NCI-H526 treated with DMSO at 0.1 percent for 48 hours (cell line): ENCODE measurements around the gene HAUS8.

Experiments used
- DNase-seq: peaks from one replicate; lab custom pipeline; 2025; lab: John Stamatoyannopoulos, UW

The HAUS8 gene

DNA sequence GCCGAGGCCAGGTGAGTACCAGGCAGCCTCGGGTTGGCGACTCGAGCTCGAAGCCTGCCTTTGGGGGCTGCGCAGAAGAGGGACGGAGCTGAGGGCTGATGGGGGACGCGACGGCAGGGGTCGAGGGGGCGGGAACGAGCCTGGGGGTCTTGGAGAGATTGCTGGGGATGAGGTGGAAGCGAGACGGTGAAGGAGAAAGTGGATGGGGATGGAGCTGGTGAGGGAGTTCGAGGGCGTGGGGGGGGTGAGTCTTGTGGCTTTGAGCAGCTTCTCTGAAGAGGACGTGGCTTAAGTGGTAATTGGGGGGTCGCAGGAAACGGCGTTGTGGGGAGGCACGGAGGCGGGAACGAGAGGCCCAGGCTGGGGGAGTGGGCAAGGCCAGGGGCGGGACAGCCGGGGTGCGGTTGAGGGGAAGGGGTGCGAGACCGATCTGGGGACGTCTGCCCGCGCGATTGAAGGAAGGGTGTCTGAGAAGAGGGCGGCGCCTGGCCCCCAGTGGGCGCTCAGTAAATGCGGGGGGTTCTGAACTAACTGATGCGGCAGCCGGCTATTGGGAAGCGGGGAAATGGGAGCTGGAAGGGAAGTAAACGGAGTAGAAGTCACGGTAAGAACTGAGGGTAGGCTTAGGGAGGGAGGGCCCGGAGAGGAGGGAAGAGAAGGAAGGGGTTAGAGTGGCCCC, 751 bp upstream of the HAUS8 start:
- DNase-seq: no peak

DNA sequence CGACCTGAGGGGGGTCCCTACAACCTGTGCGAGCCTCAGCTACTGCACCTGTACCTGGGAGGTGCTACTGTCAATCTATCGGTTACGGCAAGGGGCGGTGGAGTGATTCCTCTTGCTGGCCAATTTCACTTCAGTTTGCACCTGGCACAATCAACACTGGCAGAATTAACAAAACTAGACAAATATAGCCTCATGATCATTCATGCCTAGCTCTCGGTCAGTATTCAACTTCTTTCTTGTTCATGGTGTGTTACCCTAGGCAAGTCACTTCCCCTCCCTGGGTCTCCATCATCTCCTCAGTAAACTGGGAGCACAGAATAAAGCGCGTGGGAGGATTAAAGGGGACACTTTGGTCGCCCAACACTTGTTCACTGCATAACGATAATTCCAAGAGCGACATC, 618 bp downstream of the HAUS8 start:
- no peak for DNase-seq

DNA sequence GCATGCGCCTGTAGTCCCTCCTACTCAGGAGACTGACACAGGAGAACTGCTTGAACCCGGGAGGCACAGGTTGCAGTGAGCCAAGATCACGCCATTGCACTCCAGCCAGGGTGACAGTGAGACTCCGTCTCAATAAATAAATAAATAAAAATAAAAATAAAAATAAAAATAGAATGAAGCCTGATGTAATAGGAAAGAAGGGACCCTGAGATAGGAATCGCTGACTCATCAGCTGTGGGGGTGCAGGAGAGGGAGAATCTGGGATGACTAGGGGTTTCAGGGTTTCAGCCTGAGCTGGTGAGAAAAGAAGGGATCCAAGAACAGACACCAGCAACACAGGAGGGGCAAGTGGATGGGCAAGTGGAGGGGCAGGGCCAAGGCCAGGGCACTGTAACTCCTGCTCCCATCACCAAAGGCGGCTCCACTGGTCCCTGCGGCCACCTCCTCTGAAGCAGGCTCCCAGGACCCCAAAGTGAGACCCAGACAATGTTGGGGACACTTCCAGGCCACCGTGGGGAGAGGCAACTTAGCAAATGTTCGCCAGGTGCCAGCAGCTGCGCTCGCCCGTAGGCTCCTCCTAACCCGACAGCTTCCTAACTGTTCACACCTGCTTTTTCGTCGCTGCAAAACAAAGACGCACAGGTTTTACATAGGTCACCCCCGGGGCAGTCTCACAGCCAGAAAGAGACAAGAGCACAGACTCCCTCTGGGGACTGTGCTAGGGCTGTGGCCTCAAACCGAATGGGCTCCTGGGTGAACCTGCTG, 1.2 kb downstream of the HAUS8 start:
- peak; percentile 22 for DNase-seq

DNA sequence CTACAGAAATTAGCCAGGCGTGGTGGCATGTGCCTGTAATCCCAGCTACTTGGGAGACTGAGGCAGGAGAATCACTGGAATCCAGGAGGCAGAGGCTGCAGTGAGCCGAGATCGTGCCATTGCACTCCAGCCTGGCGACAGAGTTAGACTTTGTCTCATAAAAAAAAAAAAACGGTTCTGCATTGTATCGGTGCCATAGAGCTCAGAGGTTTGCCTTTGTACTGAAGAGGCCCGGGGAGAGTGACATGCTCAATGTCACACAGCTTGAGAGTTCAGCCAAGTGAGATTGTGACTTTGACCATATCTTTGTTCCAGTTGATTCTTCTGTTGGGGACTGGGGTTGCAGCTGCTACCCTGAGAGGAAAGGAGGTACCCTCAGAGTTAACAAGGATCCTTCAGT, 4.3 kb downstream of the HAUS8 start:
- no peak for DNase-seq

DNA sequence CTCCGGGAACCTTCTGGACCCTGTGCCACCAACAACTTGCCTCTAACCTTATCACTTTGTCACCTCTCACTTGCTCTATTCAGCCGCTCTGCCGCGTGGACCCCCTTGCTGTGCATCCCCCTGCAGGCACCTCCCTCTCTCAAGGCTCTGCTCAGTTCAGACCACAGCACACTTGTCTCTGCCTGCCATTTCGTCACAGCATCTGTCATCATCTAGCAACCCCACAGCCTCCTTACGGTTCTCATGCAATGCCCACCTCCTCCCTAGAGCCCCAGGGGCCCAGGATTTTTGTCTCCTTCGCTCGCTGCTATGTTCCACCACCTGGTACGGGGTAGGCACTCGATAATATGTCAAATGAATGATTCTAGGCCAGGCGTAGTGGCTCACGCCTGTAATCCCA, 4.8 kb downstream of the HAUS8 start:
- no peak for DNase-seq

DNA sequence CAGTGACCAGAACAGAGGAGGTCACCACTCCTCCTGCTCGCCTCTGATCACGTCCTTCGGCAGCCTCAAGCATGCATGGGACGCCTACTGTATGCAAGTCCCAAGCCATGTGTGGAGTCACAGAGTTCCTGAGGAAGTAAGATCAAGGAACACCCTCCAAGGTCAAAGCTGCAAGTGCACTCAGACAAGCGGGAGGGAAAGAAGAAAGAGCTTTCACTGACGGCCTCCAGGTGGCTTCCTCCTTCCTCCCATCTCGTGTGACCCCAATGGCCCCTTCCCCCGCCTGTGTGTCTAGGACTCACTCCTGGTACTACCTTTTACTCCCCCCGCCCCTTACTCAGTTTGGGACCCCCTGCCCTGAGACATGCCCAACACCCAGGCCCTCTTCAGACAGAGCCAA, 6.1 kb downstream of the HAUS8 start:
- no peak for DNase-seq

DNA sequence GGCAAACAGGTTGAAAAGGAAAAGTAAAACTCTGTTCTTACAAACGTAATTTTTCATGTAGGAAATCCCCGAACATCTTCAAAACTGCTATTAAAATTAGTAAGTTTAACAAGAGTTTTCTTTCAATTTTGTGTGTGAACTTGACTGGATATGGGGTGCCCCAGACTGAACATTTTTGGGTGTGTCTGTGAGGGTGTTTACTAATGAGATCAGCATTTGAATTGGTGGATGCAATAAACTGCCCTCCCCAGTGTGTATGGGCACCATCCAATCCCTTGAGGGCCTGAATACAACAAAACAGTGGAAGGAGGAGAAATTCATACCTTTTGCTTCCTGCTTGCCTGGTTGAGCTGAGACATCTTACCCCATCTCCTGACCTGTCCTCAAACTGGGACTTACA, 11.8 kb downstream of the HAUS8 start:
- no peak for DNase-seq

DNA sequence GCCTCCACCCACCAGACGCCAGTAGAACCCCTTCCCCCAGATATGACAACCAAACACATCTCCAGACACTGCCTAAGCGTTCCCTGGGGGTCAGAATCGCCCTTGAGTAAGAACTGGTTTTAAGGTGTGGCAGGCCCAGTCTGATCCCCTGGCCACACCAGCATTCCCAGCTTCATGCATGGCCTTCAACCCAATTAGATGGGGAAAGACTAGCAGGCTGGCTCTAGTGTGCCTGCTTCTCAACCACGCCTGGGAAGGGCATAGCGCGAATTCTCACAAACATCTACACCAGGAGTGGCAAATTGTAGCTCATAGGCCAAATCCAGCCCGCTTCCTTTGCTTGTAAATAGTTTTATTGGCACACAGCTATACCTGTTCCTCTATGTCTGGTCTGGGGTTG, 13.6 kb downstream of the HAUS8 start:
- DNase-seq: no peak

DNA sequence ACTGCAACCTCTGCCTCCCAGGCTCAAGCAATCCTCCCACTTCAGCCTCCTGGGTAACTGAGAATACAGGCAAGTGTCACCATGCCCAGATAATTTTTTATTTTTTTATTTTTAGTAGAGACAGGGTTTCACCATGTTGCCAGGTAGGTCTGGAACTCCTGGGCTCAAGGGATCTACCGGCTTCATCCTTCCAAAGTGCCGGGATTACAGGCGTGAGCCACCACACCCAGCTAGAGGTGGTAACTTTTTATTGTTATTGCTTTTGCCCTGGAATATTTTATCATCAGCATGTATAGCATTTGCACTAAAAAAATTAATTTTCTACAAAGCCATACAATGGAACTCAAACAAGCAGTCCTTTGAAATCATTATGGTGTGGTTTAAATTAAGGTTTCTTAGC, 14.0 kb downstream of the HAUS8 start:
- DNase-seq: no peak

DNA sequence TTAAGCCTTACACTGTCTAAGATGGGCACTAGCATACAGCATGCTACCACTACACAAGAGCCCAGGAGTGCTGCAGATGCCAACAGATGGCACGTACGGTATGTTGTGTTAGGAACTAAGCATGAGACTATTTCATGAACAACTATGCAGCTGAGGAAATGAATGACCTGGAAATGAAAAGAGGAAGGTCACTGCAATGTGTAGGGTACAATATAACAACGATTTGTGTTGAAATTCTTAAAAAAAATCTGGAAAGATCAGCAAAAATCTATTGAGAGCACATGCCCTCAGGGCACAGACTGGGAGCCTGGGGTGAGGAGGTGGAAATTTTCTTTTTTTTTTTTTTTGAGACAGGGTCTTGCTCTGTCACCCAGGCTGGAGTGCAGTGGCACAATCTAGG, 14.4 kb downstream of the HAUS8 start:
- no peak for DNase-seq

DNA sequence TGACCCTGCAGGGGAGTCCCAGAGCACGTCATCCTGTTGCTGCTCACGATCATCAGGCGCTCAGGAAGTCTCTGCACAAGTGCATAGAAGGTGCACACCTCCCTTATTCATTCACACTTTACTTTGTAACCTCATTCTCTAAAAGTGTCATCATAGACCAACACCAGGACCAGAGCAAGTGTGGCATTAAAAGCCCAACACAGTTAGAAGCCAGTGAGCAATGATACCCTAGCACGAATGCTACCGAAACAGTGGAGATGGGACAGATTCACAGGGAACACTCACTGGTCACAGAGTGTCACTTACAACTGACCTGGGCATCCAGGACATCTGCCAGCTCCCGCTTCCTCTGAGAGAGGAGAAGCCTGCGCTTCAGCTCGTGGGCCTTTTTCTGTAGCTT, 17.0 kb downstream of the HAUS8 start:
- DNase-seq: no peak

DNA sequence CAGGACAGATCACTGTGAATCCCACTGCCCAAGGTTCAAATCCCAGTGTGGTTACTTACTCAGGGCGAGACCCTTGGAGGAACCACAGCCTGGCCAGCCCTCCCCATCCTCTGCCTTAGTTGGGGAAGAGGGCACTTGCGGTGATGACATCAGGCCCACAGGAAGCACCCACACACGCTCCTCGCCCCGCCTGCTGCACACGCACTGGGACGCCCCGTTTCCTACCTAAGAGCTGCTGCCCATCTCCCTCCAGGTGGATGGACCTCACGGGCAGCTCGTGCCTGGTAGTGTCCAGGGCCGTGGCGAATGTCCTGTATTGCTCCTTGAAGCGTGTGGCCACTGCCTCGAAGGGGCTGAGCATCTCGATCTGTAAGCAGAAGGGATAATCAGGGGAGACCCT, 19.6 kb downstream of the HAUS8 start:
- DNase-seq: no peak

DNA sequence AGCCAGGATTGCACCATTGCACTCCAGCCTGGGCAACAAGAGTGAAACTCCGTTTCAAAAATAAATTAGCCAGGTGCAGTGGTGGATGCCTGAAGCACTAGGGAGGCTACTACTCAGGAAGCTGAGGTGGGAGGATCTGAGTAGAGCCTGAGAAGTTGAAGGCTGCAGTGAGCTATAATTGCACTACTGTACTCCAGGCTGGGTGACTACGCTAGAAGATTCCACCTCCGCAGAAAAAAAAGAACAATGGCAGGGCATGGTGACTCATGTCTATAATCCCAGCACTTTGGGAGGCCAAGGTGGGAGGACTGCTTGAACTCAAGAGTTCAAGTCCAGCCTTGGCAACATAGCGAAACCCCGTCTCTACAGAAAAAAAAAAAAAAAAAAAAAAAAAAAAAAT, 20.5 kb downstream of the HAUS8 start:
- no peak for DNase-seq

DNA sequence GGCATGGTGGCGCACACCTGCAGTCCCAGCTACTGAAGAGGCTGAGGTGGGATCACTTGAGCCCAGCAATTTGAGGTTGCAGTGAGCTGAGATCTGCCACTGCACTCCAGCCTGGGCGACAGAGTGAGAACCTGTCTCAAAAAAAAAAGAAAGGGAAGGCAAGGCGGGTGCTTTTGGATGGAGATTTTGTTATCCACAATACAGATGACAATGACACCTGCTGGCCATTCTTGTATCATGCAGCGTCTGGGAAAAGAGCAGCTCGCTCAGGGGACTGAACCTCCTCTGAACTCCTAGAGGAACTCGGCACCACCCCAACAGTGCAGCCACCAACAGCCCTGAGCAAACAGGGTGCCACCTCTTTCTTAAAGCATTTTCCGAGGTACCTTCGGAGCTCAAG, 22.8 kb downstream of the HAUS8 start:
- no peak for DNase-seq

DNA sequence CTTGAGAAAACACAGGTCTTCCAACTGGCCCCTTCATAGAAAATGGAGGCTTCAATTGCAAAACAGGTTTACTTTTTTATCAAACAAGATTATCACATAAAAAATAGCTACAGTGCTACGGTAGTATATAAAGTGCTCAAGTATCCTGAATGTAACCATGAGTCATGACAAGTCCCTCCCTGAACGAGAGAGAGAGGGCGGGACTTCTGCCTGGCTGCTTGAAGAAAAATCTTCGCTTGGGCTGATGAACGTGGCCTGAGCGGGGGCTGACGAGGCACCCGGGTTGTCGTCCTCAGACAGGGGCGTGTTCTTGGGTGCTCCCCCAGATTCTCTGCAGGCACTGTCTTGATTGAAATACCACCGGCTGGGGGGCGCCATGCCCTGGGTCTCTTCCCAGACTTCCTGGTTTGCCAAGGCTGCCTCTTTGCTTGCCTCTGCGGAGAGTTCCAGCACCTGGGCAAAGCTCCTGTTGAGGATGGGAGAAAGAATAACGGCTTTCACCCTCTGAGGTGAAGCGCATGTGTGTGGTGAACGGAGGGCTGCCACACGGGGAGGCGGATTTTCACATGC, 25.5 kb downstream of the HAUS8 start:
- DNase-seq: no peak

DNA sequence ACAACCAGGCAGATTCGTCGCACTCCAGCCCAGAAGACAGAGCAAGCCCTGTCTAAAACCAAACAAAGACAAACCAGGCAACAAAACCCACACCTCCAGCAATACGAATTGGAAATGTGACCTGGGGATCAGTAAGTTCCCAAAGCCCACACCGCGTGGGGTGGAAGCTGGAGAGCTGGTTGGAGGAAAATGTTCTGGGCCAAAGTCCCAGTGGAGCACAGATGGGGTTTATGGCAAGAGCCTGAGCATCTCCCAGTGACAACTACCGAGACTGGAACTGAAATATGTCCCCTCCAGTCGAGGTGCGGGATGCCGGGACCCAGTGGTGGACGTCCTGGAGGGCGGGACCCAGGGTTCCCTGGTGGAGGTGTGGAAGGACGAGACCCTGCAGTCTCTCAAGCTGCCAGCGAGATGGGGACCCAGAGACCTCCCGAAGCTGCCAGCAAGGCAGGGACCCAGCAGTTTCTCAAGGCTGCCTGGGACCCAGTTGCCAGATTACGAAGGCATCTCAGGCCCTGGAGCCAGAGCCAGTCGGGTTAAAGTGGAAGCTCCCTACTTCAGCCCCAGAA, 26.3 kb downstream of the HAUS8 start:
- DNase-seq: no peak

DNA sequence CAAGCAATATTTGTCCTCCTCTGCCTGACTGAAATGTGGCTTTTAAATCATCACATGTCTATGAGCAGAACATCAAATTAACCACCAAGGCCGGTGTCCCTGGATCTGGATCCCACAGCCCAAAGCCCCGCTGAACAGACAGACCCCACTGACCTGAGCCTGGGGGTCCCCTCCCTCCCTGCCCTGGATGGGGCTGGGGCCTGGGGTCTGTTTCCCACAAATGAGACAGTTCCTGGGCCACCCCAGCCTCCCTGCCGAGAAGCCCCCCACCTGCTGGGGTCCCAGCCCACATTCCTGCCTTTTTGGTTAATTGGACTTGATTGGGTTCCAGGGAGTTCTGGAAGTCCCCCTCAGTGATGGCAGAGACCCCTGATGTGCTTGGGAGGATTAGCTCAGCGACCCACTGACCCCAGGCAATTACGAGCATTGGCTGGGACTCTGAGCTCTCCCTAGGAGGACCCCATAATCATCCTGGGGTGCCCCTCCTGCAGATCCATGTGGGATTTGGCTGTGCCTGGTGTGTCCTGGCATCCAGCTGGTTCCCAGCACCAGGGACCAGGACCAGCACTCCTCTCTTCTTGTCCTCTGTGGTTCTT, 29.2 kb downstream of the HAUS8 start:
- DNase-seq: no peak

DNA sequence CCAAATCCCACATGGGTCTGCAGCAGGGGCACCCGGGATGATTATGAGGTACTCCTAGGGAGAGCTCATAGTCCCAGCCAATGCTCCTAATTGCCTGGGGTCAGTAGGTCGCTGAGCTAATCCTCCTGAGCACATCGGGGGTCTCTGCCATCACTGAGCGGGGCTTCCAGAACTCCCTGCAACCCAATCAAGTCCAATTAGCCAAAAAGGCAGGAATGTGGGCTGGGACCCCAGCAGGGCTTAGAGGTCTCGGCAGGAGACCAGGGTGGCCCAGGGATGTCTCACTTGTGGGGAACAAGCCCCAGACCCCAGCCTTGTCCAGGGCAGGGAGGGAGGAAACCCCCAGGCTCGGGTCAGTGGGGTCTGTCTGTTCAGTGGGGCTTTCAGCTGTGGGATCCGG, 31.5 kb downstream of the HAUS8 start:
- no peak for DNase-seq

DNA sequence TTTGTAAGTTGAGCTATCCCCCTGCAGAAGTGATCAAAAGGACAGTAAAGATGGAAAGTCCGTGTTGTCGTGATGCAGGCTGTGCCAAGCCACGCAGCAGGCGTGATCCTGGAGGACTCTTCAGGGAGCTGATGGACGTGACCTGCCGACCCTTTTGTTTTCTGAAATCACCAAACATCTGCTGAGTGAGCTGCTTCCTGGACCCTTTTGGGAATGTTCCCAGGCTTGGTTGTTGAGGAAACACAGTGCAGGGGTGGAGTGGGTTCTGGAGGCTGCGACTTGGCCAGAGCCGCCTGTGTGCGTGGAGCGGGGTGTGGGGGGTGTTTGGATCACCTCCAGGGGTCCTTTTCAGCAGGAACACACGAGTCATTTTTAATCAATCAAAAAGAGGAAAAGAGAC, 33.3 kb downstream of the HAUS8 start:
- no peak for DNase-seq

DNA sequence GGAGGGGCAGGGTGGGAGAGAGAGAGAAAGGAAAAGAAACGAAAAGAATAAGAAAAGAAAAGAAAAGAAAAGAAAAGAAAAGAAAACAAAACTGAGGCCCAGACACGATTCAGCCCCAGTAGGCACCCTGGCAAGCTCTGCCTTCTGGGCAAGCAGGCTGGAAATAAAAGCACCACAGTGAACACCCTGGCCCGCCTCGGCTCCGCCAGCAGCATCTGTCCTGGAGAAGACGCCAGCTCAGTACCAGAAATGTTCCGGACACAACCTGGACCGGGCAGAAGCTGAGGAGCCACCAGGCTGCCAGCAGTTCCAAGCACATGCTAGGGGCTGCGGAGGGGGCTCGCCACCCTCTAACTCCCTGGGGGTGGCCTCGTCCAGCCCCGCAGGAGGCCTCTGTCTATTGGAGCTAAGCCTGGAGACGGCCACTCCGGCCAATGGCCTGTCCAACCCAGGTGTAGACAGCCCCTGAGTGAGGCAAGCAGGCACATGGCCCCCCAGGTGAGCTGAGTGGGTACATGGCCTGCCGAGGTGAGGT, 37.2 kb downstream of the HAUS8 start:
- no peak for DNase-seq

DNA sequence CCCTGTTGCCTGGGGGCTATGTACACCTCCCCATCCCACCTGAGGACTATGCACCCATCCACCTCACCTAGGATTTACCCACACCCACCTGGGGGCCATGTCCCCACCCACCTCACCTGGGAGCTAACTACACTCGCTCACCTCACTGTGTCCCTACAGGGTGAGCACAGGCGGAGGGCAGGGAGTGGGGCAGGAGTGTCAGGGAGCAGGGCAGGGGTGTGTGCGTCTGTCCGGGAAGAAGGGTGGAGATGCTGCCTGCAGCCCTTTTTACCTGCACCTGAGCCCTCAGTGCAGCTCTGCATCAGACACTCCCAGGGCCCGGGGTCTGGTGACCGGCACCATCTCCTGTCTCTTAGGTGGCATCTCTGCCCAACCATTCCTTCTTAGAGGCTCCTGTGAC, 38.1 kb downstream of the HAUS8 start:
- DNase-seq: no peak

DNA sequence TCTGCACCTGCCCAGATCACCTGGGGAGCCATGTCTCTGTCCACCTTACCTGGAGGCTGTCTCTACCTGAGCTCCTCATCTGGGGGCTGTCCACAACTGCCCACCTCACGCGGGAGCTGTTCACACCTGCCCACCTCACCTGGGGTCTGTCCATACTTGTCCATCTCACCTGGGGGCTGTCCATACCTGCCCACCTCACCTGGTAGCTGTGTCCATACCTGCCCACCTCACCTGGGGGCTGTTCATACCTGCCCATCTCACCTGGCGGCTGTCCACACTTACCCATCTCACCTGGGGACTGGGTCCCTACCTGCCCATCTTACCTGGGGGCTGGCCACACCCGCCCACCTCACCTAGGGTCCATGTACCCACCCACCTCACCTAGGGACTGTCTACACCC, 38.6 kb downstream of the HAUS8 start:
- DNase-seq: no peak
